WTC11 (cell line): ENCODE data around the gene NTRK3. TPM values are rescaled to one million over a fixed set of nuclear protein-coding genes. Genes with fewer than 3 reads are reported as not detected.

Experiments used
- ARID4B ChIP-seq: sonication (generic); formaldehyde crosslinking; IDR thresholded peaks from 2 replicates; pipeline ENCODE4 v1.8.0; 2023; ENCODE audit warnings: missing genetic modification reagents, mild to moderate bottlenecking, borderline replicate concordance
- ATF1 ChIP-seq: sonication (generic); formaldehyde crosslinking; IDR thresholded peaks from 2 replicates; pipeline ENCODE4 v1.8.1; 2023; ENCODE audit warnings: mild to moderate bottlenecking, moderate library complexity, missing genetic modification reagents
- CREB1 ChIP-seq: sonication (generic); formaldehyde crosslinking; IDR thresholded peaks from 2 replicates; pipeline ENCODE4 v1.8.0; 2023; ENCODE audit warnings: mild to moderate bottlenecking, missing genetic modification reagents
- ESRRA ChIP-seq: sonication (generic); formaldehyde crosslinking; IDR thresholded peaks from 2 replicates; pipeline ENCODE4 v1.8.1; 2022; ENCODE audit warnings: mild to moderate bottlenecking, missing genetic modification reagents, borderline replicate concordance
- FOXJ3 ChIP-seq: sonication (generic); formaldehyde crosslinking; IDR thresholded peaks from 2 replicates; pipeline ENCODE4 v1.9.0; 2021; ENCODE audit warnings: missing genetic modification reagents, mild to moderate bottlenecking, borderline replicate concordance
- FOXP4 ChIP-seq: sonication (generic); formaldehyde crosslinking; IDR thresholded peaks from 2 replicates; pipeline ENCODE4 v1.8.0; 2022; ENCODE audit warnings: mild to moderate bottlenecking, missing genetic modification reagents
- GTF2I ChIP-seq: fragments of 250-450 bp; sonication (Bioruptor Pico); conservative IDR thresholded peaks from 2 replicates; pipeline ENCODE4 v1.4.0; 2021; ENCODE audit warnings: mild to moderate bottlenecking
- JAZF1 ChIP-seq: fragments of 250-450 bp; sonication (Bioruptor Pico); IDR thresholded peaks from 2 replicates; pipeline ENCODE4 v1.9.0; 2021; ENCODE audit warnings: moderate library complexity, mild to moderate bottlenecking, inconsistent platforms
- KAT7 ChIP-seq: sonication (generic); formaldehyde crosslinking; IDR thresholded peaks from 2 replicates; pipeline ENCODE4 v1.8.1; 2023; ENCODE audit warnings: missing genetic modification reagents, mild to moderate bottlenecking, borderline replicate concordance
- MAX ChIP-seq: sonication (generic); formaldehyde crosslinking; IDR thresholded peaks from 2 replicates; pipeline ENCODE4 v1.8.0; 2022; ENCODE audit warnings: mild to moderate bottlenecking, missing genetic modification reagents
- MXD4 ChIP-seq: fragments of 250-450 bp; sonication (Bioruptor Pico); IDR thresholded peaks from 2 replicates; pipeline ENCODE4 v1.8.0; 2021; ENCODE audit warnings: mild to moderate bottlenecking, moderate library complexity, borderline replicate concordance
- NFE2L1 ChIP-seq: sonication (generic); formaldehyde crosslinking; IDR thresholded peaks from 2 replicates; pipeline ENCODE4 v1.8.1; 2023; ENCODE audit warnings: missing genetic modification reagents
- NR1H2 ChIP-seq: sonication (generic); formaldehyde crosslinking; IDR thresholded peaks from 2 replicates; pipeline ENCODE4 v1.9.0; 2021; ENCODE audit warnings: mild to moderate bottlenecking, moderate library complexity, missing genetic modification reagents
- RELA ChIP-seq: sonication (generic); formaldehyde crosslinking; IDR thresholded peaks from 2 replicates; pipeline ENCODE4 v1.8.1; 2022; ENCODE audit warnings: missing genetic modification reagents, mild to moderate bottlenecking, borderline replicate concordance
- SMAD4 ChIP-seq: sonication (generic); formaldehyde crosslinking; IDR thresholded peaks from 2 replicates; pipeline ENCODE4 v1.8.0; 2022; ENCODE audit warnings: mild to moderate bottlenecking, missing genetic modification reagents
- ZNF317 ChIP-seq: sonication (generic); formaldehyde crosslinking; IDR thresholded peaks from 2 replicates; pipeline ENCODE4 v1.8.1; 2023; ENCODE audit warnings: low read depth, mild to moderate bottlenecking, moderate library complexity, missing genetic modification reagents, borderline replicate concordance
- total RNA-seq: library from RNA; stranded (reverse); gene quantifications from 3 replicates; pipeline ENCODE4 v1.2.3, GENCODE V29; 2021
- TF ChIP-seq, protein P1 (sequence below): sonication (generic); formaldehyde crosslinking; IDR thresholded peaks from 2 replicates; pipeline ENCODE4 v1.8.0; 2023; ENCODE audit warnings: mild to moderate bottlenecking, missing genetic modification reagents
- TF ChIP-seq, protein P2 (sequence below): fragments of 200-600 bp; IDR thresholded peaks from 2 replicates; pipeline ENCODE4 v1.8.0; 2022; ENCODE audit warnings: antibody characterized with exemption

The NTRK3 gene
- total RNA-seq, 1 experiment from 2014 or later, result 12.3 TPM

DNA sequence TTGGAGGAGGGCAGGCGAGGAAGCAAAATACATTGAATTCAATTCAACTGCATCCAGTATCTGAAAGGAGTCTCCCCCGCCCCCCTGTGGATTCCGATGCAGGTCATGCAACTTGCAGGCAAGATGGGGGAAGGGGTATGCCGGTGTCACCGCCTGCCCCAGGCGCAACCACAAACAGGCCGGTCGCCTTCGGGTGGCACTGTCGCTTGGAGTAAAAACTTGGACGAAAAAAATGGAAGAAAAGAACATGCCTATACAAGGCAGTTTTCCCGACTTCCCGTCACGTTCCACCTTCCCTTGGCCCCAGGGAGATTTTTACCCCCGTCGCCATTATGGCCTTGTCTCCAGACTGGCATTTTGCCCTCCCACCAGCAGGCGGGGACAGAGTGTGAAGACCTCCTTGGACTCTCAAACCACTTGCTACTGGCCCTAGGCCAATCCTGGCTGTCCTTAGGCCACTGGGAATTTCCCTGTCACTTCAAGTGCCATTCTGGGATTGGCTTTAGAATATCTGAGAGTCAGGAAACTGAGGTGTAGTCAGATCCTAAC, 1.6 kb upstream of the NTRK3 start (continued):
- 0 out of 2 replicates have a peak, but pooled peaks have one; percentile 28 for TF ChIP-seq ARID4B (CRISPR knock-in tag)
- TF ChIP-seq FOXJ3 (CRISPR knock-in tag), result no peak
- TF ChIP-seq RELA (CRISPR knock-in tag), result no peak
- no peak for TF ChIP-seq JAZF1 (CRISPR knock-in tag)
- no peak for TF ChIP-seq CREB1 (CRISPR knock-in tag)
- no peak for TF ChIP-seq FOXP4 (CRISPR knock-in tag)
- TF ChIP-seq MXD4 (CRISPR knock-in tag), result no peak
- no peak for TF ChIP-seq ZNF317 (CRISPR knock-in tag)
- TF ChIP-seq KAT7, result no peak
- TF ChIP-seq, protein P1, sequence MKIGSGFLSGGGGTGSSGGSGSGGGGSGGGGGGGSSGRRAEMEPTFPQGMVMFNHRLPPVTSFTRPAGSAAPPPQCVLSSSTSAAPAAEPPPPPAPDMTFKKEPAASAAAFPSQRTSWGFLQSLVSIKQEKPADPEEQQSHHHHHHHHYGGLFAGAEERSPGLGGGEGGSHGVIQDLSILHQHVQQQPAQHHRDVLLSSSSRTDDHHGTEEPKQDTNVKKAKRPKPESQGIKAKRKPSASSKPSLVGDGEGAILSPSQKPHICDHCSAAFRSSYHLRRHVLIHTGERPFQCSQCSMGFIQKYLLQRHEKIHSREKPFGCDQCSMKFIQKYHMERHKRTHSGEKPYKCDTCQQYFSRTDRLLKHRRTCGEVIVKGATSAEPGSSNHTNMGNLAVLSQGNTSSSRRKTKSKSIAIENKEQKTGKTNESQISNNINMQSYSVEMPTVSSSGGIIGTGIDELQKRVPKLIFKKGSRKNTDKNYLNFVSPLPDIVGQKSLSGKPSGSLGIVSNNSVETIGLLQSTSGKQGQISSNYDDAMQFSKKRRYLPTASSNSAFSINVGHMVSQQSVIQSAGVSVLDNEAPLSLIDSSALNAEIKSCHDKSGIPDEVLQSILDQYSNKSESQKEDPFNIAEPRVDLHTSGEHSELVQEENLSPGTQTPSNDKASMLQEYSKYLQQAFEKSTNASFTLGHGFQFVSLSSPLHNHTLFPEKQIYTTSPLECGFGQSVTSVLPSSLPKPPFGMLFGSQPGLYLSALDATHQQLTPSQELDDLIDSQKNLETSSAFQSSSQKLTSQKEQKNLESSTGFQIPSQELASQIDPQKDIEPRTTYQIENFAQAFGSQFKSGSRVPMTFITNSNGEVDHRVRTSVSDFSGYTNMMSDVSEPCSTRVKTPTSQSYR (CRISPR knock-in tag), result 0 out of 2 replicates have a peak, but pooled peaks have one; percentile 14
- TF ChIP-seq MAX (CRISPR knock-in tag), result peak; percentile 54; the same call in 1 of the 2 replicates
- TF ChIP-seq GTF2I (CRISPR knock-in tag), result no peak
- TF ChIP-seq, protein P2, sequence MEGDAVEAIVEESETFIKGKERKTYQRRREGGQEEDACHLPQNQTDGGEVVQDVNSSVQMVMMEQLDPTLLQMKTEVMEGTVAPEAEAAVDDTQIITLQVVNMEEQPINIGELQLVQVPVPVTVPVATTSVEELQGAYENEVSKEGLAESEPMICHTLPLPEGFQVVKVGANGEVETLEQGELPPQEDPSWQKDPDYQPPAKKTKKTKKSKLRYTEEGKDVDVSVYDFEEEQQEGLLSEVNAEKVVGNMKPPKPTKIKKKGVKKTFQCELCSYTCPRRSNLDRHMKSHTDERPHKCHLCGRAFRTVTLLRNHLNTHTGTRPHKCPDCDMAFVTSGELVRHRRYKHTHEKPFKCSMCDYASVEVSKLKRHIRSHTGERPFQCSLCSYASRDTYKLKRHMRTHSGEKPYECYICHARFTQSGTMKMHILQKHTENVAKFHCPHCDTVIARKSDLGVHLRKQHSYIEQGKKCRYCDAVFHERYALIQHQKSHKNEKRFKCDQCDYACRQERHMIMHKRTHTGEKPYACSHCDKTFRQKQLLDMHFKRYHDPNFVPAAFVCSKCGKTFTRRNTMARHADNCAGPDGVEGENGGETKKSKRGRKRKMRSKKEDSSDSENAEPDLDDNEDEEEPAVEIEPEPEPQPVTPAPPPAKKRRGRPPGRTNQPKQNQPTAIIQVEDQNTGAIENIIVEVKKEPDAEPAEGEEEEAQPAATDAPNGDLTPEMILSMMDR, result peak; percentile 58; the same call in 1 of the 2 replicates
- TF ChIP-seq SMAD4 (CRISPR knock-in tag), result no peak
- no peak for TF ChIP-seq NR1H2 (CRISPR knock-in tag)
- no peak for TF ChIP-seq NFE2L1
- TF ChIP-seq ATF1 (CRISPR knock-in tag), result no peak
- TF ChIP-seq ESRRA, result no peak; the same call in 1 of the 2 replicates
- TF ChIP-seq, all 79 proteins: peak for 8
